MCF 10A (cell line): ENCODE measurements around the gene ELOA. TPM values are rescaled to one million over a fixed set of nuclear protein-coding genes. Genes with fewer than 3 reads are reported as not detected.

Source experiments
- BruUV-seq: library from RNA; stranded (reverse); fragments of 400-500 nt; replicated peaks from 2 replicates; lab custom pipeline; 2021; lab: Mats Ljungman, UMichigan
- CTCF ChIA-PET: fragments of 300-600 bp; sonication (Branson Sonifier 250); formaldehyde crosslinking; extraction: SDS; loops from one replicate; lab custom pipeline; 2021; ENCODE audit warnings: antibody characterized with exemption, inconsistent platforms; lab: Yijun Ruan, JAX
- POLR2A ChIA-PET: fragments of 300-600, 350-650 bp; sonication (Branson Sonifier 250); formaldehyde crosslinking; extraction: SDS; loops from one replicate; lab custom pipeline; 2020; ENCODE audit warnings: antibody characterized with exemption, inconsistent platforms; lab: Yijun Ruan, JAX
- DNase-seq: peaks from one replicate; pipeline ENCODE4 v3.0.0-alpha.2; 2018; ENCODE audit not compliant: unreplicated experiment
- H3K27ac Mint-ChIP-seq: one replicate; pipeline ENCODE4 v1.8.0; 2022; ENCODE audit warnings: mild to moderate bottlenecking, low read depth, mixed read lengths; ENCODE audit not compliant: unreplicated experiment
- H3K27me3 Mint-ChIP-seq: one replicate; pipeline ENCODE4 v1.8.0; 2022; ENCODE audit warnings: mixed read lengths; ENCODE audit not compliant: insufficient read depth, unreplicated experiment
- H3K36me3 Mint-ChIP-seq: one replicate; pipeline ENCODE4 v1.8.0; 2022; ENCODE audit warnings: mild to moderate bottlenecking, moderate library complexity, mixed read lengths; ENCODE audit not compliant: insufficient read depth, unreplicated experiment
- H3K4me1 Mint-ChIP-seq: one replicate; pipeline ENCODE4 v1.8.0; 2022; ENCODE audit warnings: mixed read lengths; ENCODE audit not compliant: insufficient read depth, unreplicated experiment
- H3K4me3 Mint-ChIP-seq: one replicate; pipeline ENCODE4 v1.8.0; 2022; ENCODE audit warnings: mild to moderate bottlenecking, moderate library complexity, mixed read lengths; ENCODE audit not compliant: unreplicated experiment
- H3K9me3 Mint-ChIP-seq: one replicate; pipeline ENCODE4 v1.8.0; 2022; ENCODE audit warnings: mixed read lengths; ENCODE audit not compliant: unreplicated experiment
- CTCF ChIP-seq: fragments of 200-600 bp; IDR thresholded peaks from one replicate; pipeline ENCODE4 v1.8.0; 2022; ENCODE audit warnings: antibody characterized with exemption, mild to moderate bottlenecking; ENCODE audit not compliant: unreplicated experiment
- intact Hi-C: fragments of 100-400 bp; cut with micrococcal nuclease; formaldehyde crosslinking; loops from 2 replicates; pipeline ENCODE4 v1.14.1; 2022
- total RNA-seq: library from RNA; stranded (reverse); gene quantifications from 2 replicates; pipeline ENCODE4 v1.2.3, GENCODE V29; 2022

Gene ELOA
- total RNA-seq, 1 experiment from 2014 or later, result 68.3 TPM

DNA sequence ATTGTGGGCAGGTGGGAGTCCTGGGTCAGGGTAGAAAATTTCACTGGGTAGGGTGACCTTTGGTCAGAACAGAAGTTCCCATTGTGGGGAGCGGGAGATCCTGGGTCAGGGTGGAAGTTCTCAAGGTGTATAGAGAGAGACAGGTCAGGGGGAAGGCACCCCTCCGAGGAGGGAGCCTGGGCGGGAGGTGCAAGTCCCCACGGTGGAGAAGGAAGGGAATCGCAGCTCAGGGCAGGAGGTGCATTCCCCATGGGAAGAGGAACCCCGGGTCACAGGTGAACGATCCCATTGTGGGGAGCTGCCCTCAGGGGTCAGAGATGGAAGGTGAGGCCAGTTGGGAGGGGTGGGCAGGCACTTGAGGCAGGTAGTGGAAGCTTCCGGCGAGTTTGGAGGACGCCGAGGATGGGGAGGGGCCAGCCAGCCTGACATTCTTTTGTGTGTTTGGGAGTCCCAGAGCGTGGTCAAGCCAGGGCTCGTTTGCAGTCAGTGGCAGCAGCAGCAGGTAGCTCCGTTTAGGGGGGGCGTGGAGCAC is 48.3 kb downstream of the ELOA start:
- ChIA-PET POLR2A (interaction anchor here (0.5 to 17.8 kb wide), 19 partner anchors 8 to 1794 kb away, joined by 3 to 395 read pairs (median 4); partner anchors contain the start of genes ELOA, GALE, HMGCL and PITHD1), CTCF (interaction anchor here (0.6 to 1.7 kb wide), 4 partner anchors 10 to 25 kb away, joined by 3 to 7 read pairs (median 4); no protein-coding TSS in a partner anchor)
- Mint-ChIP-seq H3K27ac (peak overlapping the region; percentile 94), H3K9me3 (no peaks in the 10 kb centered on the region), H3K27me3 (no peaks in the 10 kb centered on the region), H3K4me3 (peak overlapping the region; percentile 100), H3K36me3 (peaks cover 74% of the 10 kb centered on the region), H3K4me1 (peaks cover 23% of the 10 kb centered on the region)
- no peak for TF ChIP-seq CTCF
- no TSS peak for BruUV-seq
- DNase-seq, result peak; percentile 59
- intact Hi-C loops, result no loop called here

DNA sequence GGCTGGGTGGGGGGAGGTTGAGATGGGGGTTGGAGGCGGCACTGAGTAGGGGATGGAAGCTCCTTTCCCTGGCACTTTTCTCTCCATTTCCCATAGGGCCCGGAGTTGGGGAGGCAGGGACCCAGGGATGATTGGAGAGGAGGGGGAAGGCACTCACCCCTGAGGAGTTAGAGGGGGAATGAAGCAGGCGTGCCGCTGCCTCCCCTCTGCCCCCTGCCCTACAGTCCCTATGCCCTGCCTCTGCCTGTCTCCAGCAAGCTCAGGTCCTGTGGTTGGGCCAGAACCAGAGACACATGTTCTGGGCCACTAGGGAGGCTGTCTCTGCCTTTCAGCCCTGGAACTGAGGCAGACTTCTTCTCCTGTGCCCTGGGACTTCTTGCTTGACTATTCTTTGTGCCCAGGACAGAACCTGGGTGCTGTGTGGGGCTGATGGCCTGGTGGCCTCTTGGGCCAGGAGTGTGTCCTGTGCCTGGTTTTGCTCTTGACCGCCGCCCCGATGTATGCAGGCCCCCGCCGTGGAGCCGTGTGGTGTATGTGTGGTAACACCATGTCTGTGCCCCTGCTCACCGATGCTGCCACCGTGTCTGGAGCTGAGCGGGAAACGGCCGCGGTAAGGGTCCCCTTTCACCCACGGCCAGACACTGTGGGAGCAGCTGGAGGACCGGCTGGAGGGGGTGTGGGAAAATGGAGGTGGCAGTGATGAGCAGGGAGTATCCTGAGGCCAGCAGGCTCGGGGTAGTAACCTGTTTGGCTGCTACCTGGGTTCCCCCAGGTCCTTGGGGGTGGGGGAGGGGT is 49.1 kb downstream of the ELOA start:
- peak overlapping the region; percentile 100 for H3K4me3 Mint-ChIP-seq
- no peak for TF ChIP-seq CTCF
- intact Hi-C loops, result no loop called here
- H3K27me3 Mint-ChIP-seq, result no peaks in the 10 kb centered on the region
- H3K27ac Mint-ChIP-seq, result peak overlapping the region; percentile 94
- H3K4me1 Mint-ChIP-seq, result peaks cover 23% of the 10 kb centered on the region
- no peaks in the 10 kb centered on the region for H3K9me3 Mint-ChIP-seq
- no TSS peak for BruUV-seq
- no peak for DNase-seq
- CTCF ChIA-PET, result interaction anchor here (0.6 to 1.7 kb wide), 5 partner anchors 9 to 124 kb away, joined by 3 to 7 read pairs (median 5); no protein-coding TSS in a partner anchor
- H3K36me3 Mint-ChIP-seq, result peaks cover 74% of the 10 kb centered on the region
- POLR2A ChIA-PET, result interaction anchor here (0.6 to 17.8 kb wide), 14 partner anchors 8 to 420 kb away, joined by 3 to 395 read pairs (median 5); partner anchors contain the start of genes ELOA, GALE, HMGCL and PITHD1

DNA sequence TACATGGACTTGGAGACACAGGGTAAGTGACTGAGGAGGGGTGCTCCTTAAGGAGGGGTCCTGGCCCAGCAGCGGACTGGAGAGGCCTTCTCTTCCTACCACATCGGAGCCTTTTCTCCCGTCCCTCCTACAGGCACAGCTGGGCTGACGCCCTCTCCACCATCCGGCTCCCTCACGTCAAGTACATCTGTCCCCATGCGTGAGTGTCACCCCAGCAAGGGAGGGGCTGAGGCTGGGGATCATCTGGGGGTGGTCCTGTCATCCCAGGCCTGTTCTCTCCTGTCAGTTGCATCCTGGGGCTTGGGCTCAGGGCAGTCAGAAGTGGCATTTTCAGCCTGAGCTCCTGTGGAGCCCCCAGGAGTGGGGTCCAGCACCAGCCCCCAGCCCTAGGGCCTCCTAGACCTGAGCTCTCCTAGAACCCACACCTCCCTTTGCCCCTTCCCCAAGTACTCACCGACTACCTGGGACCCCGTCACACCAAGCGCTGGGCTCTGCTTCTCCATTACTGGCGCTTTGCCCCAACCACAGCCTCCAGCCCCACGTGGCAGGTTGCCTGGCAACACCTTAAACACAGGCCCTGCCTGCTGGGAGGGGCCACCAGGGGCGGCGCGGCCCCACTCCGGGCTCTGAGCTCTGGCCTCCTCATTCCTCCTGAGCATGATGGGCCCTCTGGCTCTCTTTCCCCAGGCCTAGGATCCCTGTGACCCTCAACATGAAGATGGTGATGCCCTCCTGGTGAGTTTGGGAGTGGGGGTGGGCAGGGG is 49.9 kb downstream of the ELOA start:
- ChIA-PET POLR2A (interaction anchor here (0.6 to 17.8 kb wide), 3 partner anchors 14 to 1588 kb away, joined by 3 to 395 read pairs (median 4); partner anchors contain the start of genes PITHD1 and PNRC2), CTCF (interaction anchor here (1.5 kb wide), 1 partner anchor 124 kb away, joined by 5 read pairs; no protein-coding TSS in a partner anchor)
- peak overlapping the region; percentile 100 for H3K4me3 Mint-ChIP-seq
- BruUV-seq, result no TSS peak
- intact Hi-C loops, result no loop called here
- H3K27me3 Mint-ChIP-seq, result no peaks in the 10 kb centered on the region
- peaks cover 23% of the 10 kb centered on the region for H3K4me1 Mint-ChIP-seq
- peaks cover 74% of the 10 kb centered on the region for H3K36me3 Mint-ChIP-seq
- no peak for TF ChIP-seq CTCF
- H3K27ac Mint-ChIP-seq, result peak overlapping the region; percentile 94
- peak; percentile 57 for DNase-seq
- no peaks in the 10 kb centered on the region for H3K9me3 Mint-ChIP-seq
